Measurements from ENCODE around the gene ZNF585A.
A peak's percentile ranks its signal among the peaks of the same experiment; 100 is the strongest.
"Not testable (repeated sequence)": the region's sequence is repeated elsewhere in the genome, so short reads cannot be mapped to it uniquely, and the experiment has no call there.

Gene ZNF585A

GRCh38 chr19:37172368-37173366 lies at the start of gene ZNF585A:
Gene ZNF585A, minus strand, starts transcription at chr19:37172695. Its CDS starts 2,785 bp downstream, at chr19:37169910.
- Histone ChIP-seq H3K36me3 (ENCODE audit: insufficient read depth, low read length) (peaks cover 3% of the 10 kb centered on the region; the same call in 1 of the 2 replicates), H3K9ac (ENCODE audit: low read depth, low read length) (peak within 1 kb of the TSS; percentile 73), H3K9me3 (ENCODE audit: control insufficient read depth, insufficient read depth, low read length) (no peaks in the 10 kb centered on the region), H3K4me1 (ENCODE audit: insufficient read depth, low read length) (no peaks in the 10 kb centered on the region)

- no peaks in the 10 kb centered on the region for H3K4me1 ChIP-seq (ENCODE audit: insufficient read depth, low read length)
- 0 out of 2 replicates have a peak, but pooled peaks cover 2% of the 10 kb centered on the region for H3K36me3 ChIP-seq (ENCODE audit: insufficient read depth, low read length)
- H3K9me3 ChIP-seq (ENCODE audit: control insufficient read depth, insufficient read depth, low read length), result no peaks in the 10 kb centered on the region
- H3K9ac ChIP-seq (ENCODE audit: low read depth, low read length), result no peak overlapping the region
Measured at GRCh38 chr19:37221136-37221535, 48.6 kb upstream of the ZNF585A start.

GRCh38 chr19:37220383-37220782 lies 47.9 kb upstream of the ZNF585A start:
- H3K4me1 ChIP-seq (ENCODE audit: insufficient read depth, low read length), result no peaks in the 10 kb centered on the region
- H3K36me3 ChIP-seq (ENCODE audit: insufficient read depth, low read length), result no peaks in the 10 kb centered on the region
- no peaks in the 10 kb centered on the region for H3K9me3 ChIP-seq (ENCODE audit: control insufficient read depth, insufficient read depth, low read length)
- no peak overlapping the region for H3K9ac ChIP-seq (ENCODE audit: low read depth, low read length)

- Histone ChIP-seq H3K36me3 (ENCODE audit: insufficient read depth, low read length) (no peaks in the 10 kb centered on the region), H3K9me3 (ENCODE audit: control insufficient read depth, insufficient read depth, low read length) (no peaks in the 10 kb centered on the region), H3K9ac (ENCODE audit: low read depth, low read length) (peak overlapping the region; percentile 78), H3K4me1 (ENCODE audit: insufficient read depth, low read length) (no peaks in the 10 kb centered on the region)
Measured at GRCh38 chr19:37218592-37218935, 46.1 kb upstream of the ZNF585A start.

GRCh38 chr19:37217775-37218591 lies 45.5 kb upstream of the ZNF585A start, which contains the start of gene ZNF383:
Gene ZNF383, plus strand, starts transcription at chr19:37218214. Its CDS starts 12,240 bp downstream, at chr19:37230454.
- H3K4me1 ChIP-seq (ENCODE audit: insufficient read depth, low read length), result no peaks in the 10 kb centered on the region
- no peaks in the 10 kb centered on the region for H3K9me3 ChIP-seq (ENCODE audit: control insufficient read depth, insufficient read depth, low read length)
- H3K36me3 ChIP-seq (ENCODE audit: insufficient read depth, low read length), result no peaks in the 10 kb centered on the region
- H3K9ac ChIP-seq (ENCODE audit: low read depth, low read length), result peak within 1 kb of the TSS; percentile 78

GRCh38 chr19:37217480-37217774 lies 44.9 kb upstream of the ZNF585A start:
- no peaks in the 10 kb centered on the region for H3K4me1 ChIP-seq (ENCODE audit: insufficient read depth, low read length)
- H3K9ac ChIP-seq (ENCODE audit: low read depth, low read length), result peak overlapping the region; percentile 78

GRCh38 chr19:37197768-37198167 lies 25.3 kb upstream of the ZNF585A start:
- Histone ChIP-seq H3K9ac (ENCODE audit: low read depth, low read length) (no peak overlapping the region), H3K9me3 (ENCODE audit: control insufficient read depth, insufficient read depth, low read length) (peaks cover 2% of the 10 kb centered on the region; the same call in 1 of the 2 replicates), H3K4me1 (ENCODE audit: insufficient read depth, low read length) (no peaks in the 10 kb centered on the region), H3K36me3 (ENCODE audit: insufficient read depth, low read length) (no peaks in the 10 kb centered on the region)

More at GRCh38 chr19:37217480-37217774, 44.9 kb upstream of the ZNF585A start:
- no peaks in the 10 kb centered on the region for H3K9me3 ChIP-seq (ENCODE audit: control insufficient read depth, insufficient read depth, low read length)
- H3K36me3 ChIP-seq (ENCODE audit: insufficient read depth, low read length), result no peaks in the 10 kb centered on the region

- H3K9ac ChIP-seq (ENCODE audit: low read depth, low read length); H3K36me3 ChIP-seq (ENCODE audit: insufficient read depth, low read length); H3K9me3 ChIP-seq (ENCODE audit: control insufficient read depth, insufficient read depth, low read length); H3K4me1 ChIP-seq (ENCODE audit: insufficient read depth, low read length): not testable (repeated sequence)
Measured at GRCh38 chr19:37197115-37197514, 24.6 kb upstream of the ZNF585A start.

- not testable (repeated sequence) for H3K9me3 ChIP-seq (ENCODE audit: control insufficient read depth, insufficient read depth, low read length); H3K36me3 ChIP-seq (ENCODE audit: insufficient read depth, low read length); H3K4me1 ChIP-seq (ENCODE audit: insufficient read depth, low read length); H3K9ac ChIP-seq (ENCODE audit: low read depth, low read length)
Measured at GRCh38 chr19:37195248-37195647, 22.8 kb upstream of the ZNF585A start.

GRCh38 chr19:37186071-37186470 lies 13.6 kb upstream of the ZNF585A start:
- H3K36me3 ChIP-seq (ENCODE audit: insufficient read depth, low read length); H3K9ac ChIP-seq (ENCODE audit: low read depth, low read length); H3K9me3 ChIP-seq (ENCODE audit: control insufficient read depth, insufficient read depth, low read length); H3K4me1 ChIP-seq (ENCODE audit: insufficient read depth, low read length): not testable (repeated sequence)

- Histone ChIP-seq H3K4me1 (ENCODE audit: insufficient read depth, low read length) (no peaks in the 10 kb centered on the region), H3K36me3 (ENCODE audit: insufficient read depth, low read length) (peaks cover 7% of the 10 kb centered on the region; the same call in 1 of the 2 replicates), H3K9me3 (ENCODE audit: control insufficient read depth, insufficient read depth, low read length) (no peaks in the 10 kb centered on the region; the same call in 1 of the 2 replicates), H3K9ac (ENCODE audit: low read depth, low read length) (no peak overlapping the region)
Measured at GRCh38 chr19:37165635-37166034, 6.9 kb downstream of the ZNF585A start.

- no peaks in the 10 kb centered on the region for H3K4me1 ChIP-seq (ENCODE audit: insufficient read depth, low read length)
- H3K36me3 ChIP-seq (ENCODE audit: insufficient read depth, low read length), result no peaks in the 10 kb centered on the region
- no peak overlapping the region for H3K9ac ChIP-seq (ENCODE audit: low read depth, low read length)
- H3K9me3 ChIP-seq (ENCODE audit: control insufficient read depth, insufficient read depth, low read length), result peaks cover 9% of the 10 kb centered on the region; the same call in 1 of the 2 replicates
Measured at GRCh38 chr19:37160153-37160552, 12.3 kb downstream of the ZNF585A start.

GRCh38 chr19:37148214-37148613 lies 24.3 kb downstream of the ZNF585A start:
- H3K9ac ChIP-seq (ENCODE audit: low read depth, low read length), result no peak overlapping the region
- H3K9me3 ChIP-seq (ENCODE audit: control insufficient read depth, insufficient read depth, low read length), result peaks cover 24% of the 10 kb centered on the region
- H3K4me1 ChIP-seq (ENCODE audit: insufficient read depth, low read length), result no peaks in the 10 kb centered on the region
- H3K36me3 ChIP-seq (ENCODE audit: insufficient read depth, low read length), result peaks cover 5% of the 10 kb centered on the region; the same call in 1 of the 2 replicates

- Histone ChIP-seq H3K36me3 (ENCODE audit: insufficient read depth, low read length) (peaks cover 3% of the 10 kb centered on the region; the same call in 1 of the 2 replicates), H3K4me1 (ENCODE audit: insufficient read depth, low read length) (no peaks in the 10 kb centered on the region), H3K9ac (ENCODE audit: low read depth, low read length) (no peak overlapping the region), H3K9me3 (ENCODE audit: control insufficient read depth, insufficient read depth, low read length) (peaks cover 31% of the 10 kb centered on the region)
Measured at GRCh38 chr19:37136111-37136510, 36.4 kb downstream of the ZNF585A start.
